Measurements from ENCODE around the gene TCF23.

TCF23 gene

GRCh38 chr2:27138111-27138510 lies 10.7 kb upstream of the TCF23 start:
- no peak overlapping the region for H3K4me3 ChIP-seq (ENCODE audit: low read length)
- TF ChIP-seq CTCF (IDR thresholded peaks at IDR 0.05; ENCODE audit: insufficient read depth, low read depth, low read length, missing control alignments) = no peak
- no peak for DNase-seq (ENCODE audit: low read depth)

GRCh38 chr2:27139310-27139709 lies 9.5 kb upstream of the TCF23 start, which contains the start of gene PRR30:
PRR30 (minus strand) TSS chr2:27139410; CDS start chr2:27138329, 1,081 bp downstream.
- DNase-seq (ENCODE audit: low read depth) = no peak
- H3K4me3 ChIP-seq (ENCODE audit: low read length) = no peak within 1 kb of the TSS
- no peak for TF ChIP-seq CTCF (IDR thresholded peaks at IDR 0.05; ENCODE audit: insufficient read depth, low read depth, low read length, missing control alignments)

GRCh38 chr2:27143285-27143684 lies 5.5 kb upstream of the TCF23 start:
- no peak overlapping the region for H3K4me3 ChIP-seq (ENCODE audit: low read length)
- TF ChIP-seq CTCF (IDR thresholded peaks at IDR 0.05; ENCODE audit: insufficient read depth, low read depth, low read length, missing control alignments) = no peak
- no peak for DNase-seq (ENCODE audit: low read depth)

GRCh38 chr2:27145682-27146081 lies 3.1 kb upstream of the TCF23 start:
- DNase-seq (ENCODE audit: low read depth) = no peak
- TF ChIP-seq CTCF (IDR thresholded peaks at IDR 0.05; ENCODE audit: insufficient read depth, low read depth, low read length, missing control alignments) = no peak
- H3K4me3 ChIP-seq (ENCODE audit: low read length) = no peak overlapping the region

- no peak overlapping the region for H3K4me3 ChIP-seq (ENCODE audit: low read length)
- TF ChIP-seq CTCF (IDR thresholded peaks at IDR 0.05; ENCODE audit: insufficient read depth, low read depth, low read length, missing control alignments) = no peak
- DNase-seq (ENCODE audit: low read depth) = no peak
Measured at GRCh38 chr2:27147935-27148334, 869 bp upstream of the TCF23 start.

- H3K4me3 ChIP-seq (ENCODE audit: low read length) = no peak overlapping the region
- DNase-seq (ENCODE audit: low read depth) = no peak
- TF ChIP-seq CTCF (IDR thresholded peaks at IDR 0.05; ENCODE audit: insufficient read depth, low read depth, low read length, missing control alignments) = no peak
Measured at GRCh38 chr2:27149570-27150405, 984 bp downstream of the TCF23 start.

Measured in epithelial cell of esophagus (primary cell).